Endothelial cell of umbilical vein (primary cell): Measurements from ENCODE around the gene KDM4D. TPM values are rescaled to one million over a fixed set of nuclear protein-coding genes. Genes with fewer than 3 reads are reported as not detected.

ENCODE experiments used
- BruUV-seq: library from RNA; stranded (reverse); fragments of 400-500 nt; replicated peaks from 2 replicates; lab custom pipeline; 2021; lab: Mats Ljungman, UMichigan
- CTCF ChIA-PET: fragments of 300-600, 350-600 bp; sonication (Branson Sonifier 250); formaldehyde crosslinking; loops from one replicate; lab custom pipeline; 2021; ENCODE audit warnings: antibody characterized with exemption, inconsistent platforms; lab: Charles Lee
- POLR2A ChIA-PET: fragments of 300-600, 350-600 bp; sonication (Branson Sonifier 250); formaldehyde crosslinking; loops from one replicate; lab custom pipeline; 2021; ENCODE audit warnings: antibody characterized with exemption, inconsistent platforms; lab: Charles Lee
- DNase-seq: peaks from one replicate; pipeline ENCODE4 v3.0.0-alpha.2; 2011; ENCODE audit warnings: low read depth, low spot score
- FAIRE-seq: peaks from 2 replicates; lab custom pipeline; 2011; peaks lifted over from hg19 to GRCh38; lab: Jason Lieb, UNC
- H2AFZ ChIP-seq: 2 replicates; pipeline ENCODE4 v1.6.0; 2012; ENCODE audit warnings: low read depth, low read length, control low read depth, inconsistent platforms
- H3K27ac ChIP-seq: 2 replicates; pipeline ENCODE4 v1.5.1; 2011; ENCODE audit warnings: low read depth, mild to moderate bottlenecking, control low read depth, low read length, moderate library complexity; ENCODE audit not compliant: insufficient read depth
- H3K27me3 ChIP-seq, 2 experiments: 2 replicates each; pipeline versions ENCODE4 v1.6.0 to v1.6.1; 2011; ENCODE audit warnings: low read length in 2 of 2, mixed read lengths in 1 of 2; ENCODE audit not compliant: control insufficient read depth in 2 of 2, insufficient read depth in 2 of 2
- H3K36me3 ChIP-seq, 2 experiments: 2 replicates in 1 of 2; 3 replicates in 1 of 2; pipeline ENCODE4 v1.5.1; 2011; ENCODE audit warnings: low read length in 2 of 2, mild to moderate bottlenecking in 1 of 2, moderate library complexity in 1 of 2; ENCODE audit not compliant: control insufficient read depth in 2 of 2, insufficient read depth in 2 of 2; ENCODE audit errors: extremely low read depth in 1 of 2
- H3K4me1 ChIP-seq: 3 replicates; pipeline ENCODE4 v1.5.1; 2011; ENCODE audit warnings: mild to moderate bottlenecking, low read length; ENCODE audit not compliant: control insufficient read depth, insufficient read depth; ENCODE audit errors: extremely low read depth
- H3K4me2 ChIP-seq: 2 replicates; pipeline ENCODE4 v1.6.1; 2011; ENCODE audit warnings: low read length, control low read depth, mixed read lengths; ENCODE audit not compliant: insufficient read depth
- H3K4me3 ChIP-seq, 3 experiments: fragments of 200-600 bp in 1 of 3; sonication (generic), shearing (Covaris generic) in 1 of 3; replicated peaks in 1 of 3; 2 replicates each; pipeline ENCODE4 v1.5.1; 2011 to 2016; ENCODE audit warnings: control low read depth in 3 of 3, low read length in 3 of 3, mild to moderate bottlenecking in 2 of 3, inconsistent platforms in 1 of 3, low read depth in 1 of 3, moderate library complexity in 1 of 3; ENCODE audit not compliant: insufficient read depth in 1 of 3
- H3K79me2 ChIP-seq: 2 replicates; pipeline ENCODE4 v1.6.0; 2012; ENCODE audit warnings: low read length, inconsistent platforms; ENCODE audit not compliant: control insufficient read depth, insufficient read depth
- H3K9ac ChIP-seq: replicated peaks from 2 replicates; pipeline ENCODE3; 2011; ENCODE audit warnings: low read length, control low read depth; ENCODE audit not compliant: insufficient read depth; ENCODE audit errors: extremely low read depth
- H3K9me1 ChIP-seq: replicated peaks from 3 replicates; pipeline ENCODE4 v1.6.0; 2011; ENCODE audit warnings: mild to moderate bottlenecking, low read length; ENCODE audit not compliant: control insufficient read depth, insufficient read depth; ENCODE audit errors: extremely low read depth
- H3K9me3 ChIP-seq: replicated peaks from 2 replicates; pipeline ENCODE4 v1.5.1; 2012; ENCODE audit warnings: low read length, inconsistent platforms; ENCODE audit not compliant: control insufficient read depth, insufficient read depth
- H4K20me1 ChIP-seq: replicated peaks from 2 replicates; pipeline ENCODE3; 2011; ENCODE audit warnings: mild to moderate bottlenecking, low read length; ENCODE audit not compliant: control insufficient read depth, insufficient read depth; ENCODE audit errors: extremely low read depth
- GATA2 ChIP-seq: IDR thresholded peaks from 2 replicates; pipeline ENCODE4 v1.7.0; 2011; ENCODE audit warnings: low read depth, mild to moderate bottlenecking, moderate library complexity, mixed read lengths, low read length; ENCODE audit not compliant: insufficient read length, insufficient read depth
- JUN ChIP-seq: IDR thresholded peaks from 2 replicates; pipeline ENCODE4 v1.6.1; 2011; ENCODE audit warnings: borderline replicate concordance, low read depth; ENCODE audit not compliant: insufficient read length, insufficient read depth
- POLR2AphosphoS5 ChIP-seq: IDR thresholded peaks from 2 replicates; pipeline ENCODE4 v1.6.1; 2012; ENCODE audit warnings: low read depth, mild to moderate bottlenecking, control low read depth, low read length, moderate library complexity; ENCODE audit not compliant: insufficient read depth
- dilution Hi-C: fragments of 300-500 bp; cut with MboI; formaldehyde crosslinking; loops from one replicate; pipeline ENCODE4 v1.15.0; 2019; ENCODE audit warnings: low sequenced_read_pairs; ENCODE audit not compliant: extremely low pct_ligation_motif_present
- intact Hi-C: fragments of 100-400 bp; cut with micrococcal nuclease; formaldehyde crosslinking; loops from one replicate; pipeline ENCODE4 v1.10.0; 2022
- polyA plus RNA-seq, 4 experiments: library from polyadenylated mRNA; depleted of rRNA in 3 of 4; stranded (reverse) in 3 of 4; unstranded in 1 of 4; fragments of >200 nt; gene quantifications; 2 replicates each; pipeline versions ENCODE4 v1.2.1 to v1.2.3, GENCODE V29; 2011 to 2012; ENCODE audit warnings: missing spikeins in 1 of 4
- total RNA-seq: library from RNA; stranded (reverse); gene quantifications from 2 replicates; pipeline ENCODE4 v1.2.3, GENCODE V29; 2021
- TF ChIP-seq, protein P1 (sequence below), 2 donors: IDR thresholded peaks; 1 replicate in 1 of 2; 2 replicates in 1 of 2; pipeline ENCODE4 v1.5.1; 2011; ENCODE audit warnings: low read length in 2 of 2, mild to moderate bottlenecking in 2 of 2, moderate library complexity in 2 of 2, control low read depth in 1 of 2, inconsistent platforms in 1 of 2, low read depth in 1 of 2; ENCODE audit not compliant: insufficient read depth in 1 of 2; ENCODE audit errors: extremely low read depth in 1 of 2

The KDM4D gene
- total and polyA plus RNA-seq, 2 donors (not counting 3 experiments of a cell fraction or from before 2014, with no cell fraction given): 1.0 to 1.3 TPM

DNA sequence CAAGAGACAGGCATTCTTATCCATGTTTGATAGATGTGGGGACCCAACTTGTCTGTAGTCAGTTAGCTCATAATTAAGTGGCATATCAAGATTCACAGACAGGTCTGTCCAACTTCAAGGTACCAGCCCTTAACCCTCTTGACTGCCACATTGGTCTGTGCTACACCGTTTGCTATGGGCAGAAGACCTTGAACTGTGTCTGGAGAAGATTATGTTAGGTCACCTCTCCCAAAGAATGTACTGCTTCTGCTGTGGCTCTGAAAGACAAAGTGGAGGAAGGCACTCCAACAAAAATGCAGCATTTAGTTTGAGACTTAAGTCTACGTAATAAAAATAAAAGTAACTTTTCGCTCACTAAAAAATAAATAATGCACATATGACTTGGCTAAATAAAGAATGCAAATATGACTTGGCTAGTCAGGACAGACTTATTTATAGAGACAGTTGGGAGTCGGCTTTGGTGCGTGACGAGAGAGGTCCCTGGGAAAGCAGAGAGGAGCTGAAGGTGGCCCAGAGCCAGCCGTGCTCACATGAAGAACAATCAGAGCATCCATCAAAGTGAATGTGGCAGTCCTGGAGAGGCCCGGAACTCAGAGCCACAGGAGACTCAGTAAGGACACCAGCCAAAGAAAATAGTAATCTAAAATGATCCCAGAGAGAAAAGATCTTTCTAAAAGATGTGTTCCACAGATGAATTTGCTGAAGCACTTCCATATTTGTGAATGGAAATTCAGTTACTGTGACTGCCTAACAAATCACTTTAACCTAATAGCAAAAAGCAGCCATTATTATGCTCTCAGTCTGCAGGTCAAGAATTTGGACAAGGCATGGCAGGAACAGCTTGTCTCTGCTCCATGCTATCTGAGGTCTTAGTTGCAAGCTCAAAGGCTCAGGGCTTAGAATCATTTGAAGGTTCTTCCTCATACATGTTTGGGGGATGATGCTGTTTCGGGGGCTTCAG is 35.1 kb upstream of the KDM4D start:
- CTCF ChIA-PET: interaction anchor here (0.6 to 1.3 kb wide), 3 partner anchors 11 to 30 kb away, joined by 3 to 5 read pairs (median 3); no protein-coding TSS in a partner anchor
- DNase-seq (peak; percentile 90), FAIRE-seq (peak; percentile 84)
- peak overlapping the region; percentile 44 for H3K4me2 ChIP-seq
- dilution Hi-C loops (no loop called here), intact Hi-C loops (loop anchor here (10.0 kb wide), 1 partner anchor 804 kb away; no protein-coding TSS in a partner anchor)
- no peak for TF ChIP-seq JUN
- TF ChIP-seq POLR2AphosphoS5: peak; percentile 16
- TF ChIP-seq GATA2: no peak
- H3K36me3 ChIP-seq: no peaks in the 10 kb centered on the region
- H3K4me1 ChIP-seq: peaks cover 41% of the 10 kb centered on the region
- no peaks in the 10 kb centered on the region for H3K9me3 ChIP-seq
- no peaks in the 10 kb centered on the region for H3K9me1 ChIP-seq
- H2AFZ ChIP-seq: no peak overlapping the region
- POLR2A ChIA-PET: no interaction called here
- no peaks in the 10 kb centered on the region for H3K79me2 ChIP-seq
- H3K27ac ChIP-seq: peak overlapping the region; percentile 37
- H4K20me1 ChIP-seq: no peaks in the 10 kb centered on the region
- H3K4me3 ChIP-seq: no peak overlapping the region
- no TSS peak for BruUV-seq
- H3K9ac ChIP-seq: no peak overlapping the region
- H3K27me3 ChIP-seq: no peaks in the 10 kb centered on the region

DNA sequence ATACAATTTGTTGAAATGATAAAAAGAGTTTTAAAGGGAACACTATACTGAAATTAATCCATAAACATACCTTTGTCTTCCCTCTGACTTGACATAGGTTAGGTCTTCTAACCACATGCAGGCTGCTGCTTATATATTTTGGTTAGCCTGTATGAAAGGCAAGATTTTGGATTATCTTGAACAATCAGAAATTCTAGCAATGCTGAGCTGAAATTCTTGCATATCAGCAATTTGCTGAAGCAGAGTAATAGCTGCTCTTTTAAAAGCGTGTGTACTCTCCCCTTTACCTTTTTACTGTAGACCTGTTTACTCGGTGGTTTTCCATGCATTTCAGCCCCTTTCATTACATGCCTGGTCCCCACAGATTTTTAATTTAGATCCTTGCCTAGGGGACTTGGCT is 34.2 kb upstream of the KDM4D start:
- Histone ChIP-seq H3K27me3 (no peaks in the 10 kb centered on the region), H3K9me1 (no peaks in the 10 kb centered on the region), H3K27ac (no peak overlapping the region), H2AFZ (no peak overlapping the region), H3K4me3 (no peak overlapping the region), H3K4me1 (peaks cover 31% of the 10 kb centered on the region), H3K9ac (no peak overlapping the region), H3K36me3 (no peaks in the 10 kb centered on the region), H3K9me3 (no peaks in the 10 kb centered on the region), H4K20me1 (no peaks in the 10 kb centered on the region), H3K4me2 (no peak overlapping the region), H3K79me2 (no peaks in the 10 kb centered on the region)
- FAIRE-seq (peak; percentile 12), DNase-seq (no peak)
- intact Hi-C loops (loop anchor here (10.0 kb wide), 1 partner anchor 805 kb away; no protein-coding TSS in a partner anchor), dilution Hi-C loops (no loop called here)
- BruUV-seq: no TSS peak
- CTCF ChIA-PET: no interaction called here
- POLR2A ChIA-PET: no interaction called here
- TF ChIP-seq, protein P1, sequence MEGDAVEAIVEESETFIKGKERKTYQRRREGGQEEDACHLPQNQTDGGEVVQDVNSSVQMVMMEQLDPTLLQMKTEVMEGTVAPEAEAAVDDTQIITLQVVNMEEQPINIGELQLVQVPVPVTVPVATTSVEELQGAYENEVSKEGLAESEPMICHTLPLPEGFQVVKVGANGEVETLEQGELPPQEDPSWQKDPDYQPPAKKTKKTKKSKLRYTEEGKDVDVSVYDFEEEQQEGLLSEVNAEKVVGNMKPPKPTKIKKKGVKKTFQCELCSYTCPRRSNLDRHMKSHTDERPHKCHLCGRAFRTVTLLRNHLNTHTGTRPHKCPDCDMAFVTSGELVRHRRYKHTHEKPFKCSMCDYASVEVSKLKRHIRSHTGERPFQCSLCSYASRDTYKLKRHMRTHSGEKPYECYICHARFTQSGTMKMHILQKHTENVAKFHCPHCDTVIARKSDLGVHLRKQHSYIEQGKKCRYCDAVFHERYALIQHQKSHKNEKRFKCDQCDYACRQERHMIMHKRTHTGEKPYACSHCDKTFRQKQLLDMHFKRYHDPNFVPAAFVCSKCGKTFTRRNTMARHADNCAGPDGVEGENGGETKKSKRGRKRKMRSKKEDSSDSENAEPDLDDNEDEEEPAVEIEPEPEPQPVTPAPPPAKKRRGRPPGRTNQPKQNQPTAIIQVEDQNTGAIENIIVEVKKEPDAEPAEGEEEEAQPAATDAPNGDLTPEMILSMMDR (IDR thresholded peaks at IDR 0.05; ENCODE audit: extremely low read depth in 1 of 2, insufficient read depth in 1 of 2, low read depth in 1 of 2, low read length in 2 of 2): no peak
